Vagina (tissue), 2 donors: ENCODE data around the gene VIPR2. TPM values are rescaled to one million over a fixed set of nuclear protein-coding genes. Genes with fewer than 3 reads are reported as not detected.

ENCODE experiments used
- DNase-seq, 2 donors: peaks; one replicate each; pipeline ENCODE4 v3.0.0-alpha.2; 2017; ENCODE audit errors: extremely low spot score in 2 of 2
- H3K27ac ChIP-seq: fragments of 200-600 bp; sonication (generic); one replicate; pipeline ENCODE4 v1.5.1; 2019
- H3K27me3 ChIP-seq: fragments of 200-600 bp; sonication (generic); one replicate; pipeline ENCODE4 v1.5.1; 2019
- H3K36me3 ChIP-seq, 2 donors: fragments of 200-600 bp; sonication (generic); one replicate each; pipeline ENCODE4 v1.5.1; 2017 to 2019
- H3K4me1 ChIP-seq: fragments of 200-600 bp; sonication (generic); one replicate; pipeline ENCODE4 v1.5.1; 2019
- H3K4me3 ChIP-seq, 2 donors: fragments of 200-600 bp; sonication (generic); 1 replicate in 1 of 2; 2 replicates in 1 of 2; pipeline ENCODE4 v1.5.1; 2016 to 2019
- H3K9me3 ChIP-seq: fragments of 200-600 bp; sonication (generic); one replicate; pipeline ENCODE4 v1.5.1; 2019
- CTCF ChIP-seq, 3 experiments: fragments of 450-650 bp in 2 of 3; fragments of 200-600 bp in 1 of 3; sonication (generic) in 1 of 3; IDR thresholded peaks; one replicate each; pipeline ENCODE4 v1.5.1; 2017 to 2019; ENCODE audit warnings: antibody characterized with exemption in 3 of 3, mild to moderate bottlenecking in 2 of 3, moderate library complexity in 2 of 3
- POLR2A ChIP-seq, 2 donors: fragments of 450-650 bp; IDR thresholded peaks; one replicate each; pipeline ENCODE4 v1.6.1; 2017; ENCODE audit warnings: antibody characterized with exemption in 2 of 2, mild to moderate bottlenecking in 2 of 2, moderate library complexity in 2 of 2
- POLR2AphosphoS5 ChIP-seq, 2 donors: sonication (generic); formaldehyde crosslinking; IDR thresholded peaks; one replicate each; pipeline ENCODE4 v1.9.0; 2017; ENCODE audit warnings: antibody characterized with exemption in 2 of 2, mild to moderate bottlenecking in 2 of 2, low read depth in 1 of 2; ENCODE audit not compliant: insufficient read depth in 1 of 2
- intact Hi-C: fragments of 100-400 bp; cut with DNase I; formaldehyde crosslinking; loops from one replicate; pipeline ENCODE4 v1.15.1; 2023
- total RNA-seq: library from RNA; depleted of rRNA; stranded (reverse); fragments of >200 nt; gene quantifications from one replicate; pipeline ENCODE4 v1.2.3, GENCODE V29; 2016

VIPR2 gene
- total RNA-seq, 1 donor from 2014 or later: 11.3 TPM

DNA sequence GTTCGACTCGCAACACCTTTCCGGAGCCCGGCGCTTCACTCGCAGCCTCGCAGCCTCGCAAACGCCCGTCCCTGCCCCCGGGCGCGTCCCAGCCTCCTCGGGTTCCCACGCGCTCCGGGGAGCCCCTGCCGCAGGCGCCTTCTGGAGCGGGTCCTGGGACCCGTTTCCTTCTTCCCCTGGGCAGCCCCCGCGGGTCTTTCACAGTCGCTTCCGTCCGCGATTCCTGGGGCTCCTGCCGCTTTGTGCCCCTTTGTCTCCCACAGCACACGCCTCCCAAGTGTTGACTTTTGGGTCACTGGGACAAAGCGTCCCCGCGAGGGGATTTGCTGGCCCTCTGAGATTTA, 147.6 kb downstream of the VIPR2 start:
- DNase-seq: no peak
- no peaks in the 10 kb centered on the region for H3K36me3 ChIP-seq
- peaks cover 3% of the 10 kb centered on the region for H3K27me3 ChIP-seq
- H3K4me3 ChIP-seq: peak overlapping the region in 1 of 2 donors; percentile 8
- no peaks in the 10 kb centered on the region for H3K9me3 ChIP-seq
- TF ChIP-seq POLR2A (IDR thresholded peaks at IDR 0.05): no peak
- TF ChIP-seq CTCF (IDR thresholded peaks at IDR 0.05): no peak
- TF ChIP-seq POLR2AphosphoS5 (IDR thresholded peaks at IDR 0.05; ENCODE audit: insufficient read depth in 1 of 2, low read depth in 1 of 2): no peak
- H3K4me1 ChIP-seq: no peaks in the 10 kb centered on the region
- no peak overlapping the region for H3K27ac ChIP-seq
- intact Hi-C loops: no loop called here

DNA sequence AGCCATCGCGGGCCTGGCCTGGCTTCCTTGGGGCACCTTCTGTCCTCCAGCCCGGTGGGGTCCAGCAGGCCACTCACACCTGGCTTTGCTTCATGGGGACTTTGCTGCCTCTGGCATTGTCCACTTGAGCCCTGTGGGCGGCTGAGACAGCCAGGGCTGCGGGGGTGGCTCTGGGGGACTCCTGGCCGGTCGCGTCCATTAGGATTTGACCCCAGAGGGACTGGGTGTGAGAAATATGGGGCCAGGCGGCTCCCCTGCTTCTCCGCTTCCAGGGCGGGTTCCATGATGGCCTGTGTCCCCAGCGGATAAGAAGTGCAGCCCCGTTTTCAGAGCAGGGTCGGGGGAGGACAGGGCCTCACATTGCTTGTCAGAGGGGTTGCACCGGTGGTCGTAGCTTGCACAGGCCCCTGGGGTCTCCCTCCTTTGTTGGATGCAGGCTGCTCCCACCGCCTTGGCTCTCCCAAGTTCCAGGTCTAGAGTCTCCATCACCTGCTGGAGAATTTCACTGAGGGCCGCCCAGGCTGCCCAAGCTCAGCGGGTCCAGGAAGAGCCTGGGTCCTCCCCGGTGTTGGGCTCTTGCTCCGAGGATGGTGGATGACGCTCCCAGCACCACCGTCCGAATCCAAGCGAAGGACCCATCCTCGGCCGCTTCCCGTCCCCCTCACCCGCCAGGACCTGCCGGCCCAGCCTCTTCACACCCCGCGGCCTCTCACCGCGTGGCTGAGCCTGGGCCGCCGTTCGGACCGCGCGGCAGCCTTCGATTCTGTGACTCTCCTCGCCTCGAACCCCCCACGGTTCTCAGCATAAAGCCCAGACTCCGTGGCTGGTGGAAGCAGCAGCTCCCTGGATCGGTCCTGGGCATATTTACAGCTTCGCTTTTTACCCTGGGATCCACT, 148.2 kb downstream of the VIPR2 start:
- H3K9me3 ChIP-seq: no peaks in the 10 kb centered on the region
- H3K4me3 ChIP-seq: peak overlapping the region in 1 of 2 donors; percentile 8
- no peak for TF ChIP-seq POLR2A (IDR thresholded peaks at IDR 0.05)
- intact Hi-C loops: no loop called here
- DNase-seq: no peak
- H3K27me3 ChIP-seq: peaks cover 3% of the 10 kb centered on the region
- H3K4me1 ChIP-seq: no peaks in the 10 kb centered on the region
- no peak overlapping the region for H3K27ac ChIP-seq
- H3K36me3 ChIP-seq: no peaks in the 10 kb centered on the region

- no peaks in the 10 kb centered on the region for H3K9me3 ChIP-seq
- no peak overlapping the region for H3K27ac ChIP-seq
- intact Hi-C loops: no loop called here
- H3K4me1 ChIP-seq: no peaks in the 10 kb centered on the region
- no peak for DNase-seq
- H3K27me3 ChIP-seq: peaks cover 3% of the 10 kb centered on the region
- no peak overlapping the region for H3K4me3 ChIP-seq
- H3K36me3 ChIP-seq: no peaks in the 10 kb centered on the region
- no peak for TF ChIP-seq POLR2A (IDR thresholded peaks at IDR 0.05)
- TF ChIP-seq POLR2AphosphoS5 (IDR thresholded peaks at IDR 0.05; ENCODE audit: insufficient read depth in 1 of 2, low read depth in 1 of 2): no peak
- TF ChIP-seq CTCF (IDR thresholded peaks at IDR 0.05): no peak
Measured at GRCh38 chr7:158995514-158995913, 149.2 kb downstream of the VIPR2 start.

DNA sequence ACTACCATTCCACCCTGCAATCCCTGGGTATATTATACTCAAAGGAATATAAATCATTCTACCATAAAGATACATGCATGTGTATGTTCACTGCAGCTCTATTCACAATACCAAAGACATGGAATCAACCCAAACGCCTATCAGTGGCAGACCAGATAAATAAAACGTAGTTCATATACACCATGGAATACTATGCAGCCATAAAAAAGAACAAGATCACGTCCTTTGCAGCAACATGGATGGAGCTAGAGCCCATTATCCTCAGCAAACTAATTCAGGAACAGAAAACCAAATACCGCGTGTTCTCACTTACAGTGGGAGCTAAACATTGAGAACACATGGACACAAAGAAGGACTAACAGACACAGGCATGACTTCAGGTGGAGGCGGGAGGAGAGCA, 150.0 kb downstream of the VIPR2 start:
- intact Hi-C loops: no loop called here
- no peak for DNase-seq
- H3K27me3 ChIP-seq: peaks cover 3% of the 10 kb centered on the region

GRCh38 chr7:158993591-158993990, 151.1 kb downstream of the VIPR2 start:
- Histone ChIP-seq H3K27me3 (peaks cover 3% of the 10 kb centered on the region), H3K27ac (no peak overlapping the region), H3K36me3 (no peaks in the 10 kb centered on the region), H3K4me3 (no peak overlapping the region), H3K9me3 (no peaks in the 10 kb centered on the region), H3K4me1 (no peaks in the 10 kb centered on the region)
- no peak for DNase-seq
- intact Hi-C loops: no loop called here
- TF ChIP-seq POLR2A (IDR thresholded peaks at IDR 0.05) (no peak), CTCF (IDR thresholded peaks at IDR 0.05) (no peak), POLR2AphosphoS5 (IDR thresholded peaks at IDR 0.05; ENCODE audit: insufficient read depth in 1 of 2, low read depth in 1 of 2) (no peak)

More for the DNA sequence above, 150.0 kb downstream of the VIPR2 start:
- H3K4me3 ChIP-seq: no peak overlapping the region
- H3K9me3 ChIP-seq: no peaks in the 10 kb centered on the region
- no peaks in the 10 kb centered on the region for H3K36me3 ChIP-seq
- H3K4me1 ChIP-seq: no peaks in the 10 kb centered on the region
- TF ChIP-seq POLR2A (IDR thresholded peaks at IDR 0.05) (no peak), CTCF (IDR thresholded peaks at IDR 0.05) (no peak), POLR2AphosphoS5 (IDR thresholded peaks at IDR 0.05; ENCODE audit: insufficient read depth in 1 of 2, low read depth in 1 of 2) (no peak)
- H3K27ac ChIP-seq: no peak overlapping the region
